Activated T-cell treated with anti-CD3 and anti-CD28 coated beads for 24 hours (primary cell): ENCODE results near the gene TRIM44.
"Not testable (repeated sequence)": the region's sequence is repeated elsewhere in the genome, so short reads cannot be mapped to it uniquely, and the experiment has no call there.

Experiments
- DNase-seq: peaks from one replicate; pipeline ENCODE4 v3.0.0-alpha.2; 2020; ENCODE audit warnings: low read depth

Gene TRIM44

GRCh38 chr11:35855671-35856070 lies 193.1 kb downstream of the TRIM44 start:
- DNase-seq = no peak

GRCh38 chr11:35856259-35856658 lies 193.7 kb downstream of the TRIM44 start:
- no peak for DNase-seq

- no peak for DNase-seq
Measured at GRCh38 chr11:35856756-35857155, 194.2 kb downstream of the TRIM44 start.

GRCh38 chr11:35857922-35858321 lies 195.3 kb downstream of the TRIM44 start:
- DNase-seq = no peak

GRCh38 chr11:35859301-35859700 lies 196.7 kb downstream of the TRIM44 start:
- DNase-seq = no peak

GRCh38 chr11:35860194-35860593 lies 197.6 kb downstream of the TRIM44 start:
- not testable (repeated sequence) for DNase-seq

- no peak for DNase-seq
Measured at GRCh38 chr11:35861191-35861590, 198.6 kb downstream of the TRIM44 start.

- no peak for DNase-seq
Measured at GRCh38 chr11:35862666-35863065, 200.1 kb downstream of the TRIM44 start.

GRCh38 chr11:35864131-35864530 lies 201.6 kb downstream of the TRIM44 start:
- no peak for DNase-seq

- DNase-seq = no peak
Measured at GRCh38 chr11:35866601-35867000, 204.0 kb downstream of the TRIM44 start.
